GDM1 (cell line): Measurements from ENCODE around the gene GNLY.

Experiments
- DNase-seq: peaks from one replicate; lab custom pipeline; 2025; lab: John Stamatoyannopoulos, UW

The GNLY gene

DNA sequence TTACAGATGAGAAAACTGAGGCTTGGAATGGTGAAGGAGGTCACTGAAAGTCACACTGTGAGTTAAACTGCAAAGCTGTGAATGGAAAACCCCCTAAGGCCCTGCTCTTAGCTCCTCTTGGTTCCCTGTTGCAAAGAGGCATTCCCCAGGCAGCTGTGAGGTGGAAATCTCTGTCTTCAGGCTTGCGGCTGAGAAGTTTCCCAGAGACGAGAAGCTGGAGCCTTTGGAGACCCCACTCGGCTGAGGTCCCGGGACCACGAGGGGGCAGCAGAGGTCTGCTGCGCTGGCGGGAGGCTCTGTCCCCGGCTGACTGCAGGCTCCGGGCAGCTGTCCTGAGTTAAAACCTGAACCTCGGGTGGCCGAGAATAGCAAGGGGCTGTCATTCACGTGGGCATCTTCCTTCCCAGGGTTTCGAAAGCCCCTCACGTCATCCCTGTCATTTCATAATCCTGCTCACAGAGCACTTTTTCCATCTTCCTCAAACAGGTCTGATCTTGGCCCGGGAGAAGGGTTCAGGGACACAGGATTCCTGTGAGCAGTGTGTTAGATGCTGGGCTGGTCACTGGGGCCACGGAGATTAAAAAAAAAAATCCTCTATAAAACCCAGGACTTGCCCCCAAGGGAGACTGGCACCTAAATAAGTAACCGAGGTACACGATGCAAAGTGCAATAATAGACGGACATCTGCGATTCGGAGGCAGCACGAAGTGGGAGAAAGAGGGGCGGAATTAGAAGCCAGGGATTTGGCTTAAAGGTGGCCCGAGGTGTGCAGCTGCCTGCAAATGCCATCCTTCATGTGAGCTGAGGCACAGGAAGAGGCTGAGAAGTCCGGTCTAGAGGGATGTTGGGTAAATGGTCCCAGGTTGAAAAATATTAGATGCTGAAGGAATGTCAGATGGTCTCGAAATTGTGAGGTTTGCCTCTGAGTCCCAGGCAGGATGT is 35.0 kb downstream of the GNLY start:
- peak; percentile 55 for DNase-seq

DNA sequence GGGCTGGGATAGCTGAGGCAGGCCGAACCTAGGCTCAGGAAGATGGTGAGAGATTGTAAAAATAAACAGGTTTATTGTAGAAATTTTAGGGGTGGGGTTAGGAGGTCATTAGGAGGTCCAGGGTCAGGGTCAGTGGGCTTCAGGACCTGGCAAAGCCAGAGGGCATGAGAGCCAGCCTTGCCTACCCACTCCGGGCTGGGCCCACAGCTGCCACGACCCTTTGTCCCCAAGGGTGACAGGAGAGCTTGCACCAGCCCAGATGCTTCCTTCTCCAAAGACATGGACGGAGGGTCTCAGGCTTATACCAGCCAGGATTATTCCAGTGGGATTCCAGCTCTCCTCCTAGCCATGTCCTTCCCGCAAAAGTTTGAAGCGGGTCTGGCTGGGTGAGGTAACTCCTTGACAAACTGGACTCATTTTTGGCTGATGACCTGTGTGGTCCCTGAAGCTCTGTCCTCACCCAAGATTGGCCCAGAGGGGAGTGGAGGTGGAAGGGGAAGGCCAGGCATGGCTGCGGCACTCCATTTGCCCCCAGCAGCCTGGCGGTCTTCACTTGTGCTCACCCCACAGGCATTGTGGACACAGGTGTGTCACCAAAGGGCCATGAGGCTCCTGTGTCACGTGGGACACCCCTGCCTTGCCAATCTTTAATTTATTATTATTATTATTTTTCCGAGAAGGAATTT is 35.8 kb downstream of the GNLY start:
- no peak for DNase-seq

GRCh38 chr2:85730686-85731230 is 36.6 kb downstream of the GNLY start:
- DNase-seq = no peak

DNA sequence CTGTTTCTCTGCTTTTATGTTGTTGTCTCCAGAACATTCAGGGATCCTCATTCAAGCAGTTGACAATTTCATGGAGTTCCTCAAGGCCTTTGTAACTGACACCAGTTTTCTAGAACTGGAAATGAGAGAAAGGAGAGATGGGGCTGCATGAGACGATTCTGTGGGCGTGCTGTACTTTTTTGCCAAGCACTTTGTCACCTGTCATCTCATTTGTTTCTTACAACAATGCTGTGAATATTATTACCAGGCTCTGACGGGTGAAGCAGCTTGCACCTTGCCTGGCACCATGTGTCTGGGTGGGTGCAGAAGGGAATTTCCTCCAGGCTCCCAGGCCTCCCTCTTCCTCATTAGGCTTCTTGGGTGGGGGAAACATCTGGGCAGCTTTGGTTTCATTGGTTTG is 37.4 kb downstream of the GNLY start:
- DNase-seq = no peak

GRCh38 chr2:85732467-85733120 is 38.4 kb downstream of the GNLY start:
- DNase-seq = no peak

DNA sequence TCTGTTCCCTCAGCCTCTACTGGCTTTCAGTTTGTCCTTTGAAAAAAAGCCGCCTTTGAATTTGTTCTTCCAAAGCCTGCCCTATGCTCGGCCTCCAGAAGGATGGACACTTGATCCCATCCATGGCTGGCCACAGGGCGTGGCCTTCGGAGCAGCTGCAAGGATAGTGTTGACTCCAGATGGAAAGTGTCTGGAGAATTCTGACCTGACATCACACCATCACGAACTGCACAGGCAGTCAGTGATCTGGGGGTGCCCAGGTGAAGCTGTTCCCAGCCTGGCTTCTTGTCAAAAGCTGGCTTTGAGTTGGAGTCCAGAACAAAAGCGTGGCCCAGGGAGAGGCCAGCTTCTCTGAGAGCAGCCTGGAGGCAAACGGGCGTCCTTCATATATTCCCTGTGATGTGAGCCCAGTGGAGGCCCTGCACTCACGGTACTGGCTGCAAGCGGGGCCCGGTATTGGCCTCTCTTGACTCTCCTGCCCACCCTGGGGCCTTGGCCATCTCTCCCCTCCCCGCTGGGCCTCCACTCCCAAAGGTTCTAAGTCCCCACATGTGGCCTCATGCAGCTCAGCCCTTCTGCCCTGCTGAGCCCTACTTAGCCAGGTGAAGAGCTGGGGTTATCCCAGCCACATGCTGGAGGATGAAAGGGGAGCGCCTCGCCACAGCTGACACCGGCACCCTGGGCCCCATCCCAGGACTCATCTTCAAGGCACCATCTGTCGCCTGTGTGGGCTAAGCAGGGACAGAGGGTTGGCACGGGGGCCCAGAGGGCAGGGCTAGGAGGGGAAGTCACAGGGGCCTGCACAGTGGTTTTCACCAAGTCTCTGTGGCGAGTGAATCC is 39.2 kb downstream of the GNLY start:
- DNase-seq = peak; percentile 7

- no peak for DNase-seq
Observed at GRCh38 chr2:85734015-85734414, 39.9 kb downstream of the GNLY start.

DNA sequence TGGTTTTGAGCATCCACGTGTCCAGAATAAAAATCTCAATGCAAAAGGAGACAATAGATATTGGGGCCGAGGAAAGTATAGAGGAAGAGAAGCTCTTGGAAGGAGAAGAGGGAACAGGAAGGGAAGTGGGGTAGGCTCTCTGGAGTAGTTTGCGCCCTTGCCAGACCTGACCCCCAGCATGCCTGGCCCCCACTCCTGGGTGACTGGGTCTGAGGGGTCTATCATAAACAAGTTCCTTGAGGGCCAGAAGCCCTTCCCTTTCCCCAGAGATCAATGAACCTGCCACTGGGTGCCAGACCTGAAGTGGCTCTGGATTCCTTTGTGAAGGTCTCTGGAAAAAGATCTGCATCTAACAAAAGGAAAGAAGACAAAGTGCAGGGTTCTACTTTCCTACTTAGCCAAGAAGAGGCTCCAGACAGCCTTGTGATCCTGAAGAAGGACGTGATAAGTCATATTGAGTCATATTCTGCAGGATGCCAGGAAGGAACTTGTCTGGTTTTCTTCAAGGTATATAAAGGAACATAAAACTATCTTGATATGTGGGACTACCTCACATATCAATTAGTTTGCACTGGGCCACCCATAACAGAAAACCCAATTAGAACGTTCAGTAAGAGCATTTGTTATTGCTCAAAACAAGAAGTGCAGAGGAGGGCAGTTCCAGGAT is 40.9 kb downstream of the GNLY start:
- no peak for DNase-seq

GRCh38 chr2:85735691-85736090 is 41.5 kb downstream of the GNLY start:
- DNase-seq = no peak

DNA sequence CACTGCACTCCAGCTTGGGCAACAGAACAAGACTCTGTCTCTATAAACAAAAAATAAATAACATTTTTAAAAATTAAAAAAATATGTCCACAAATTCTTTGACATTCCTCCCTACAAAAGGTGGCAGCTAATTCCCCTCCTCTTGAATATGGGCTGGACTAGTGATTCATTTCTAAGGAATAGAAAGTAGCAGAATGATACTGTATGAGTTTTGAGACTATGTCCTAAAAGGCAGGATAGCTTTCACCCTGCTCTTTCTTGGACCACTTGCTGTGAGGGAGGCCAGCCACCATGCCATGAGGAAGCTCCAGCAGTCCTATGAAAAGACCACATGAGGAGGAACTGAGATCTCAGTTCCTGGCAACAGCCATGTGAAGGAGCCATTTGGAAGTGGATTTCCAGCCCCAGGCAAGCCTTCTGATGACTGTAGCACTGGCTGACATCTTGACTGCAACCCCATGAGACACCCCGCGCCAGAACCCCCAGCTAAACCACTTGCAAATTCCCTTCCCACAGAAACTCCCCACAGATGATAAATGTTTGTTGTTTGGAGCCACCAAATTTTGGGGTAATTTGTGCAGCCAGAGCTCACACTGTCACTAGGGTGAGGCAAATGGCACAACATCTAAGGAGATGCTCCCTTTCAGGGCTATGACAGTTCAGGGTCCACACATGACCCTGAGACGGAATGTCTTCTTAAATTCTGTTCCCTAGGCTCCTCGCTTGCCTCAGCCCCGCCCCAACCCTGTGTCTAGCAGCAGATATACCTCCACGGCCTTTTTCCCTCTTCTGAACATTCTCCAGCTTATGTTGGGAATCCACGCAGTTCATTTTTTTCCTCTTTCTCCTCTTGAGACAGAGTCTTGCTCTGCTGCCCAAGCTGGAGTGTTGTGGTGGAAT is 42.5 kb downstream of the GNLY start:
- DNase-seq = no peak

GRCh38 chr2:85737481-85737880 is 43.3 kb downstream of the GNLY start:
- no peak for DNase-seq

- no peak for DNase-seq
Observed at GRCh38 chr2:85737961-85738360, 43.8 kb downstream of the GNLY start.

GRCh38 chr2:85740193-85740592 is 46.0 kb downstream of the GNLY start:
- DNase-seq = no peak

DNA sequence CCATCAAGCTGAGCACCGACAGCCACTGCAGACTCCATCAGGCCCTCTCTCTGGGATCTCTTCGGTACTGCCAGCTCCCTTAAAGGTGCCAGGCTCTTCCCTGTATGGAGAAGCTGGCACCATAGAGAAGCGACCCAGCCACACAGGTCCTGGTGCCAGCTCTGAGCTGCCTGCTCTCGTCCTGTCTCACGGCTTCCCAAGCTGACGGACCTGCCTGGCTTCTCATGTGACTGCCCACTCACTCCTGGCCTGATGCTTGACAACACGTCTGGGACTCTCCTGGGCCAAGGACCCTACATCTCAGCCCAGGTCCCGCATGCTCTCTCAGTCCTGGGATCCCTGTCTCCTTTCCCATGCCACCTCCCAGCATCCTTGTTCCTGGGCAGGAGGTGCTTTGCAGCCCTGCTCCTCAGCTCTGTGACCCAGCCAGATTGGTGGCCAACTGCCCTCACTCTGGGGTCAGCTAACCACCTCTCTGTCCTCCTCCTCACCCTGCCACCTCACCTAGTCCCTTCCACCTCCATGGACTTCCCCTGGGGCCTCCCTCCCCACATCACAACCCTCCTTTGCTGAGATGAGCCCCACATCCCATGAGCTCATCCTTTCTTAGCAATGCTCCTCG is 47.2 kb downstream of the GNLY start:
- no peak for DNase-seq

DNA sequence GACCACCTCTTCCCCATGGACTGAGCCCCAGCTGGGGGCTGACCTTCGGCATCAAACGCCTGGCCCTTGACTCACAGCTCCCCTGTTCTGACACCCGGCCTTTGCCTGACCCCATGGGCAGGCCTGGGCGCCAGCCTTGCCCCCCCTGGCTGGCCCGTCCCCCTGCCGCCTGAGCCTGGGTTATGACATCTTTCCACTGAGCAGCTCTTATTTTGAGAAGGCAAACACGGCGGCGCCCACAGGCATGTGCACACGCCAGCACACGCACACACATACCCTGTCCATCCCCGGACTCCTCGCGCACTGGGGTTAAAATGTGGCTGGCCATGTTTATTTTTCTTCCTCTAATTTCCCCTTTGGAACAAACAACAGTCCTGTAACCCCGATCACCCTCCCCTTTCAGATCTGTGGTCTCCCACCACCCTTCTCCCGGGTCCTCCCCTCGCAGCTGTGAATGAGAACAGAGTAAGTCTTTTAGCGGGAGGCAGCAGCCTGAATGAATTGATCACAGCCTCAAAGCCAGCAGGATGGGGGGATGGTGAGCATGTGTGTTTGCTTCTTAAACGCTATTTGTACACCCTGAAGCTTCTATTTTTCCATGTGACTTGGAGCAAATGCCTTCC is 47.8 kb downstream of the GNLY start:
- DNase-seq = no peak

DNA sequence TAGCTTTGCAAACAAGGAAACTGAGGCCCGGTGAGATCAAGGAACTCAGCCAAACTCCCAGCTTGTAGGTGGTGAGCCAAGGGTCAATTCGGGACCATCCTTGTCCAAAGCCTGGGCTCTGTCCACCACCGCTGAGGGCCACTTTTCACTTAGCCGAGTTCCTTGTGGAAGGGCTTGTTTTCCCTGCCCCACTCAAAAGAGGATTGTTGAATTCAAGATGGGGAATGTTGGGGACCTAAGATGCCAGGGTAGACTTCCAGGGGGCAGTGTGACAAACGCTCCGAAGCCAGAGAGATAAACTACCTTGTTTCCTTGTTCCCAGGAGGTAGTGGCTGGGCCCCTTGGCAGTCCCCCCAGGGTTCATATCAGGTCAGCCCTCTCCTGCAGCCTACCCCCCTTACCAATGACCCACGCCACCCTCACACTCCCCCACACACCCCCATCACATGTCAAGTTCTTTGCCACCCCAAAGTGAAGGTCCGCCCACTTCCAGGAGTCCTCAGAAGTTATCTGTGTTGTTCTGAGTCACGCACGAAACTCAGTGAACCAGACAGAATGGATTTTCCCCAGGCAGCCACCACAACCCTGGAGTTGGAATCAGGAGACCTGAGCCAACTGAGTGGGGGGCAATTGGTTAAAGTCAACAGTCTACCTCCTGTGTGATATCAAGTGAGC is 49.3 kb downstream of the GNLY start:
- DNase-seq = no peak

DNA sequence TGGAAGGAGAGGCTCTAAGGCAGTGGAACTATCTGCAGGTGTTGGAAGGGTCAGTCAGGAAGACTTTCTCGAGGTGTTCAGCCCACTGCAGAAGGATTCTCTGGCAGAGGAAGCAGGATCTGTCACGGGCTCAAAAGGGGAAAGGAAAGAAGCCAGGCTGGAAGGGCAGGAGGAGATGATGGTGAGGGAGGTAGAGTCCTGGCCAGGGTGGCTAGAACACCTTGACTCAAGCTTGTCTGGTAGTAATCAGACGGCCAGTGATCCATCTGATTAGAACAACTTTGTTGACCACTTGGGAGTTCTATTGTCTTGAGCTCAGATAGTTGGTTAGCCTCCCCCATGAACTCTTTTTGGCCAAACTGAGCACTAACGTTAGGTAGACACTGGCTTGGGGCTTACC is 49.9 kb downstream of the GNLY start:
- no peak for DNase-seq
